ENCODE results near the gene TMEM121.
"Not testable (repeated sequence)": the region's sequence is repeated elsewhere in the genome, so short reads cannot be mapped to it uniquely, and the experiment has no call there.

The TMEM121 gene

GRCh38 chr14:105567164-105568103, 41.1 kb downstream of the TMEM121 start:
- DNase-seq (ENCODE audit: low read depth in 2 of 3, low spot score in 1 of 3): not testable (repeated sequence)

GRCh38 chr14:105568140-105568843, 41.9 kb downstream of the TMEM121 start:
- not testable (repeated sequence) for DNase-seq (ENCODE audit: low read depth in 2 of 3, low spot score in 1 of 3)

GRCh38 chr14:105568859-105569766, 42.7 kb downstream of the TMEM121 start:
- no peak for DNase-seq (ENCODE audit: low read depth in 2 of 3, low spot score in 1 of 3)

GRCh38 chr14:105570482-105570881, 44.1 kb downstream of the TMEM121 start:
- DNase-seq (ENCODE audit: low read depth in 2 of 3, low spot score in 1 of 3): no peak

GRCh38 chr14:105571181-105571951, 45.0 kb downstream of the TMEM121 start:
- not testable (repeated sequence) for DNase-seq (ENCODE audit: low read depth in 2 of 3, low spot score in 1 of 3)

- DNase-seq (ENCODE audit: low read depth in 2 of 3, low spot score in 1 of 3): not testable (repeated sequence)
These were observed 45.7 kb downstream of the TMEM121 start for GRCh38 chr14:105572063-105572462.

- DNase-seq (ENCODE audit: low read depth in 2 of 3, low spot score in 1 of 3): not testable (repeated sequence)
These were observed 47.5 kb downstream of the TMEM121 start for GRCh38 chr14:105573841-105574240.

GRCh38 chr14:105574411-105574810, 48.0 kb downstream of the TMEM121 start:
- DNase-seq (ENCODE audit: low read depth in 2 of 3, low spot score in 1 of 3): not testable (repeated sequence)

GRCh38 chr14:105575016-105575700, 48.8 kb downstream of the TMEM121 start:
- not testable (repeated sequence) for DNase-seq (ENCODE audit: low read depth in 2 of 3, low spot score in 1 of 3)

- no peak for DNase-seq (ENCODE audit: low read depth in 2 of 3, low spot score in 1 of 3)
These were observed 50.2 kb downstream of the TMEM121 start for GRCh38 chr14:105576525-105577088.

- no peak for DNase-seq (ENCODE audit: low read depth in 2 of 3, low spot score in 1 of 3)
These were observed 51.0 kb downstream of the TMEM121 start for GRCh38 chr14:105577314-105577861.

- no peak for DNase-seq (ENCODE audit: low read depth in 2 of 3, low spot score in 1 of 3)
These were observed 51.7 kb downstream of the TMEM121 start for GRCh38 chr14:105578070-105578469.

GRCh38 chr14:105579221-105579620, 52.8 kb downstream of the TMEM121 start:
- DNase-seq (ENCODE audit: low read depth in 2 of 3, low spot score in 1 of 3): not testable (repeated sequence)
